ENCODE data around the gene PKP4. TPM values are rescaled to one million over a fixed set of nuclear protein-coding genes. Genes with fewer than 3 reads are reported as not detected.

PKP4 gene
- total RNA-seq, 1 experiment from 2014 or later = 52.0 TPM

DNA sequence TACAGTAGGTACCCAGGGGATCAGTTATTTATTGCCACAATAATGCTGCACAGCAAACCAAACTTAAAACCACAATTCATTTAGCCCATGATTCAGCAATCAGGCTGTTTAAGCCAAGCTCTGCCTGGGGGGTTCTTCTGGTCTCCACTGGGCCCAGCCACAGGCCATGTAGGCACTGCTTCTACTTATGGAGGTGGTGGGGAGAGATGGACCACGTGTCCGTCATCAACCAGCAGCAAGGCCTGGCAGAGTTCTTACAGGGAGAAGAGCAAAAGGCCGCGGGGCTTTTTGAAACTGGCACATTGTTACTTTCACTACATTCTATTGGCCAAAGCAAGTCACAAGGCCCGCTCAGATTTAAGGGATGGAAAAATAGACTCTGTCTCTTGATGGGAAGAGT is 262.1 kb downstream of the PKP4 start:
- Histone ChIP-seq H4K20me1 (ENCODE audit: control insufficient read depth, insufficient read depth, insufficient read length) (no peaks in the 10 kb centered on the region), H2BK120ac (ENCODE audit: low read depth, low read length, poor library complexity, severe bottlenecking) (no peak overlapping the region), H4K8ac (replicated peaks; ENCODE audit: insufficient read length, low read depth, low read length) (no peak overlapping the region), H3K14ac (ENCODE audit: insufficient read depth, low read length) (no peak overlapping the region), H3K23me2 (ENCODE audit: insufficient read length, low read depth, low read length, poor library complexity, severe bottlenecking) (no peaks in the 10 kb centered on the region), H3K79me2 (ENCODE audit: insufficient read depth, low read length) (no peaks in the 10 kb centered on the region), H4K91ac (ENCODE audit: insufficient read length, low read depth, low read length) (no peak overlapping the region), H3K4me1 (ENCODE audit: insufficient read depth, low read length) (no peaks in the 10 kb centered on the region), H3K27ac (ENCODE audit: insufficient read length, low read depth, low read length) (no peak overlapping the region), H3K56ac (ENCODE audit: insufficient read length, low read depth, low read length) (no peak overlapping the region), H3K18ac (ENCODE audit: insufficient read length, low read depth, low read length) (no peak overlapping the region), H3K4me2 (ENCODE audit: insufficient read depth, insufficient read length, low read length) (no peak overlapping the region), H2BK12ac (ENCODE audit: insufficient read length, low read depth, low read length) (no peak overlapping the region), H3K9me3 (ENCODE audit: control insufficient read depth, low read depth, low read length) (no peaks in the 10 kb centered on the region), H3T11ph (ENCODE audit: low read length) (no peak overlapping the region), H3K4ac (ENCODE audit: low read depth, low read length) (no peak overlapping the region), H2BK5ac (ENCODE audit: insufficient read length, low read length) (no peak overlapping the region), H2BK15ac (ENCODE audit: low read depth, low read length) (no peak overlapping the region), H3K27me3 (ENCODE audit: insufficient read depth, low read length) (no peaks in the 10 kb centered on the region), H3K79me1 (ENCODE audit: insufficient read depth, low read depth, low read length, poor library complexity, severe bottlenecking) (no peaks in the 10 kb centered on the region), H3K9ac (ENCODE audit: extremely low read depth, insufficient read length, low read length) (no peak overlapping the region), H2AK5ac (ENCODE audit: insufficient read length, low read length) (no peak overlapping the region), H3K23ac (ENCODE audit: insufficient read length, low read depth, low read length) (no peak overlapping the region), H2BK20ac (ENCODE audit: low read depth, low read length, poor library complexity, severe bottlenecking) (no peak overlapping the region), H2AFZ (ENCODE audit: low read length) (no peak overlapping the region), H4K5ac (ENCODE audit: insufficient read length, low read depth, low read length) (no peak overlapping the region)
- peaks cover 9 to 14% of the 10 kb centered on the region in 2 experiments for H3K4me1 Mint-ChIP-seq
- H3K36me3 Mint-ChIP-seq (ENCODE audit: insufficient read depth in 1 of 3, low read depth in 3 of 3) = peaks cover 0 to 2% (median 0%) of the 10 kb centered on the region in 3 experiments; a peak in 1 of 7 replicates
- H3K27ac Mint-ChIP-seq = peak overlapping the region in 1 of 3 experiments; percentile 16; a peak in 1 of 7 replicates
- no CpG with 5 or more reads among the region's 5 CpGs for WGBS (ENCODE audit: extremely low coverage, insufficient read length, low lambda C conversion rate)
- TF ChIP-seq, protein P1, sequence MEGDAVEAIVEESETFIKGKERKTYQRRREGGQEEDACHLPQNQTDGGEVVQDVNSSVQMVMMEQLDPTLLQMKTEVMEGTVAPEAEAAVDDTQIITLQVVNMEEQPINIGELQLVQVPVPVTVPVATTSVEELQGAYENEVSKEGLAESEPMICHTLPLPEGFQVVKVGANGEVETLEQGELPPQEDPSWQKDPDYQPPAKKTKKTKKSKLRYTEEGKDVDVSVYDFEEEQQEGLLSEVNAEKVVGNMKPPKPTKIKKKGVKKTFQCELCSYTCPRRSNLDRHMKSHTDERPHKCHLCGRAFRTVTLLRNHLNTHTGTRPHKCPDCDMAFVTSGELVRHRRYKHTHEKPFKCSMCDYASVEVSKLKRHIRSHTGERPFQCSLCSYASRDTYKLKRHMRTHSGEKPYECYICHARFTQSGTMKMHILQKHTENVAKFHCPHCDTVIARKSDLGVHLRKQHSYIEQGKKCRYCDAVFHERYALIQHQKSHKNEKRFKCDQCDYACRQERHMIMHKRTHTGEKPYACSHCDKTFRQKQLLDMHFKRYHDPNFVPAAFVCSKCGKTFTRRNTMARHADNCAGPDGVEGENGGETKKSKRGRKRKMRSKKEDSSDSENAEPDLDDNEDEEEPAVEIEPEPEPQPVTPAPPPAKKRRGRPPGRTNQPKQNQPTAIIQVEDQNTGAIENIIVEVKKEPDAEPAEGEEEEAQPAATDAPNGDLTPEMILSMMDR (conservative IDR thresholded peaks at IDR 0.05) = no peak
- no peak overlapping the region for H3K4me3 Mint-ChIP-seq
- peaks cover 2% of the 10 kb centered on the region for H3K27me3 Mint-ChIP-seq (ENCODE audit: low read depth)
- peaks cover 0 to 2% of the 10 kb centered on the region in 2 experiments; a peak in 3 of 5 replicates for H3K9me3 Mint-ChIP-seq
- DNase-seq = no peak
